HAP-1 (cell line): Measurements from ENCODE around the gene ADGRA3.
A peak's percentile ranks its signal among the peaks of the same experiment; 100 is the strongest.

Source experiments
- DNase-seq, 2 experiments: peaks; one replicate each; pipeline ENCODE4 v3.0.0-alpha.2; 2016 to 2020; ENCODE audit warnings: low spot score in 2 of 2
- H3K27me3 ChIP-seq: fragments of 250-450 bp; sonication (Bioruptor Pico); 2 replicates; pipeline ENCODE4 v1.5.1; 2020; ENCODE audit warnings: low read depth, mild to moderate bottlenecking, moderate library complexity
- H3K36me3 ChIP-seq: fragments of 250-450 bp; sonication (Bioruptor Pico); replicated peaks from 2 replicates; pipeline ENCODE4 v1.5.1; 2020; ENCODE audit warnings: mild to moderate bottlenecking
- H3K4me1 ChIP-seq: fragments of 250-450 bp; sonication (Bioruptor Pico); 2 replicates; pipeline ENCODE4 v1.5.1; 2020; ENCODE audit warnings: mild to moderate bottlenecking
- H3K4me3 ChIP-seq: fragments of 250-450 bp; sonication (Bioruptor Pico); 2 replicates; pipeline ENCODE4 v1.5.1; 2020; ENCODE audit warnings: mild to moderate bottlenecking, moderate library complexity
- H3K9me3 ChIP-seq: fragments of 250-450 bp; sonication (Bioruptor Pico); 2 replicates; pipeline ENCODE4 v1.5.1; 2020; ENCODE audit warnings: mild to moderate bottlenecking, moderate library complexity
- in situ Hi-C: fragments of 300-500 bp; cut with MboI; formaldehyde crosslinking; loops from 3 replicates; pipeline ENCODE4 v1.14.3; 2020; ENCODE audit warnings: low sequenced_read_pairs, inconsistent platforms, mixed read lengths

Gene ADGRA3

GRCh38 chr4:22502895-22503814, 12.7 kb downstream of the ADGRA3 start:
- in situ Hi-C loops = no loop called here
- Histone ChIP-seq H3K9me3 (no peaks in the 10 kb centered on the region), H3K36me3 (no peaks in the 10 kb centered on the region), H3K4me3 (no peak overlapping the region), H3K4me1 (peaks cover 32% of the 10 kb centered on the region), H3K27me3 (no peaks in the 10 kb centered on the region)
- DNase-seq = no peak

- H3K4me1 ChIP-seq = peaks cover 33% of the 10 kb centered on the region
- no peaks in the 10 kb centered on the region for H3K27me3 ChIP-seq
- in situ Hi-C loops = no loop called here
- no peak overlapping the region for H3K4me3 ChIP-seq
- no peak for DNase-seq
- H3K9me3 ChIP-seq = no peaks in the 10 kb centered on the region
- H3K36me3 ChIP-seq = no peaks in the 10 kb centered on the region
Observed at GRCh38 chr4:22501715-22502095, 14.2 kb downstream of the ADGRA3 start.

GRCh38 chr4:22500831-22501714, 14.8 kb downstream of the ADGRA3 start:
- Histone ChIP-seq H3K9me3 (no peaks in the 10 kb centered on the region), H3K4me1 (peaks cover 33% of the 10 kb centered on the region), H3K4me3 (no peak overlapping the region), H3K27me3 (no peaks in the 10 kb centered on the region), H3K36me3 (no peaks in the 10 kb centered on the region)
- no peak for DNase-seq
- in situ Hi-C loops = no loop called here

GRCh38 chr4:22500128-22500611, 15.7 kb downstream of the ADGRA3 start:
- no peaks in the 10 kb centered on the region for H3K27me3 ChIP-seq
- no peak overlapping the region for H3K4me3 ChIP-seq
- in situ Hi-C loops = no loop called here
- peaks cover 33% of the 10 kb centered on the region for H3K4me1 ChIP-seq
- no peaks in the 10 kb centered on the region for H3K36me3 ChIP-seq
- no peaks in the 10 kb centered on the region for H3K9me3 ChIP-seq
- DNase-seq = peak; percentile 65 to 92

- Histone ChIP-seq H3K4me1 (peaks cover 33% of the 10 kb centered on the region), H3K36me3 (no peaks in the 10 kb centered on the region), H3K27me3 (no peaks in the 10 kb centered on the region), H3K4me3 (no peak overlapping the region), H3K9me3 (no peaks in the 10 kb centered on the region)
- in situ Hi-C loops = no loop called here
- DNase-seq = peak; percentile 84 to 90
Observed at GRCh38 chr4:22498866-22499265, 17.0 kb downstream of the ADGRA3 start.

- no peaks in the 10 kb centered on the region for H3K27me3 ChIP-seq
- H3K9me3 ChIP-seq = no peaks in the 10 kb centered on the region
- in situ Hi-C loops = no loop called here
- no peaks in the 10 kb centered on the region for H3K36me3 ChIP-seq
- peaks cover 29% of the 10 kb centered on the region for H3K4me1 ChIP-seq
- DNase-seq = no peak
- no peak overlapping the region for H3K4me3 ChIP-seq
Observed at GRCh38 chr4:22496165-22496813, 19.6 kb downstream of the ADGRA3 start.

GRCh38 chr4:22493523-22493922, 22.3 kb downstream of the ADGRA3 start:
- no peaks in the 10 kb centered on the region for H3K27me3 ChIP-seq
- H3K9me3 ChIP-seq = no peaks in the 10 kb centered on the region
- in situ Hi-C loops = no loop called here
- peaks cover 5% of the 10 kb centered on the region for H3K4me1 ChIP-seq
- H3K4me3 ChIP-seq = no peak overlapping the region
- no peaks in the 10 kb centered on the region for H3K36me3 ChIP-seq
- no peak for DNase-seq

GRCh38 chr4:22492987-22493386, 22.9 kb downstream of the ADGRA3 start:
- H3K36me3 ChIP-seq = no peaks in the 10 kb centered on the region
- H3K27me3 ChIP-seq = no peaks in the 10 kb centered on the region
- no peak for DNase-seq
- H3K4me3 ChIP-seq = no peak overlapping the region
- H3K9me3 ChIP-seq = no peaks in the 10 kb centered on the region
- in situ Hi-C loops = no loop called here
- H3K4me1 ChIP-seq = no peaks in the 10 kb centered on the region; the same call in none of the 2 replicates

GRCh38 chr4:22491939-22492338, 23.9 kb downstream of the ADGRA3 start:
- in situ Hi-C loops = no loop called here
- Histone ChIP-seq H3K27me3 (no peaks in the 10 kb centered on the region), H3K4me1 (peaks cover 4% of the 10 kb centered on the region; the same call in 1 of the 2 replicates), H3K36me3 (no peaks in the 10 kb centered on the region), H3K9me3 (no peaks in the 10 kb centered on the region), H3K4me3 (no peak overlapping the region)
- no peak for DNase-seq

- no peaks in the 10 kb centered on the region for H3K9me3 ChIP-seq
- in situ Hi-C loops = no loop called here
- H3K27me3 ChIP-seq = no peaks in the 10 kb centered on the region
- H3K36me3 ChIP-seq = no peaks in the 10 kb centered on the region
- H3K4me3 ChIP-seq = no peak overlapping the region
- peaks cover 4% of the 10 kb centered on the region; the same call in 1 of the 2 replicates for H3K4me1 ChIP-seq
- no peak for DNase-seq
Observed at GRCh38 chr4:22490718-22491315, 25.0 kb downstream of the ADGRA3 start.

GRCh38 chr4:22488106-22488505, 27.8 kb downstream of the ADGRA3 start:
- in situ Hi-C loops = no loop called here
- DNase-seq = no peak
- no peaks in the 10 kb centered on the region for H3K36me3 ChIP-seq
- no peak overlapping the region for H3K4me3 ChIP-seq
- no peaks in the 10 kb centered on the region for H3K27me3 ChIP-seq
- peaks cover 21% of the 10 kb centered on the region for H3K4me1 ChIP-seq
- H3K9me3 ChIP-seq = no peaks in the 10 kb centered on the region

GRCh38 chr4:22487328-22487727, 28.5 kb downstream of the ADGRA3 start:
- Histone ChIP-seq H3K36me3 (no peaks in the 10 kb centered on the region), H3K4me1 (peaks cover 27% of the 10 kb centered on the region), H3K4me3 (no peak overlapping the region), H3K9me3 (no peaks in the 10 kb centered on the region), H3K27me3 (no peaks in the 10 kb centered on the region)
- in situ Hi-C loops = no loop called here
- DNase-seq = no peak

- H3K4me3 ChIP-seq = no peak overlapping the region
- no peaks in the 10 kb centered on the region for H3K9me3 ChIP-seq
- DNase-seq = no peak
- H3K36me3 ChIP-seq = no peaks in the 10 kb centered on the region
- in situ Hi-C loops = no loop called here
- H3K4me1 ChIP-seq = peaks cover 32% of the 10 kb centered on the region
- H3K27me3 ChIP-seq = no peaks in the 10 kb centered on the region
Observed at GRCh38 chr4:22486276-22486675, 29.6 kb downstream of the ADGRA3 start.
